ENCODE measurements around the gene NCOA6. TPM values are rescaled to one million over a fixed set of nuclear protein-coding genes. Genes with fewer than 3 reads are reported as not detected.
"Not testable (repeated sequence)": the region's sequence is repeated elsewhere in the genome, so short reads cannot be mapped to it uniquely, and the experiment has no call there.

Gene NCOA6
- polyA plus RNA-seq, 12 donors: 18.8 to 46.8 (median 25.5) TPM; not detected in 1

DNA sequence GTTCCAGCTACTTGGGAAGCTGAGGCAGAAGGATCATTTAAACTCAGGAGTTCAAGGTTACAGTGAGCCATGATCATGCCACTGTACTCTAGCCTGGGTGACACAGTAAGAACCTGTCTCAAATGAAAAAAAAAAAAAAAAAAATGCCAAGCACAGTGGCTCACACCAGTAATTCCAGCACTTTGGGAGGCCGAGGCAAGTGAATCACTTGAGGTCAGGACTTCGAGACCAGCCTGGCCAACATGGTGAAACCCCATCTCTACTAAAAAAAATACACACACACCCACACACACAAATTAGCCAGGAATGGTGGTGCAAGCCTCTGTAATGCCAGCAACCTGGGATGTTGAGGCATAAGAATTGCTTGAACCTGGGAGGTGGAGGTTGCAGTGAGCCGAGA, 102.9 kb downstream of the NCOA6 start:
- DNase-seq: not testable (repeated sequence)

DNA sequence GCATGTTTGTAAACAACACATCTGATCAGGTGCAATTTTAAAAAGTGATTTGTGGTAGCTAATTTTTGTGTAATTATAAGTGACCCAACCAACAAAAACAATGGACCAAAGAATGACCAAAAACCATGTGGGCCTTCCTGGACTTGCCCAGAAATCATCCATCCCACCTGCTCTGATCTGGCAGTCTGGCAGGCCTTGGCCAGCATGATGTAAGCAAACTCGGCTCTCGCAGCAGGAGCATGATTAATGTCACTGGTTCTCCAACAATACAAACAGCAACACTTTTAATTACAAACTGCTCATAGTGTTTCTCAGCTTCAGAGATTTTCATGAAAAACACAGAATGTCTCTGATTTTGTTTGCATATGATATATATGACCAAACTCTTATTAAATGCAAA, 105.2 kb downstream of the NCOA6 start:
- no peak for DNase-seq

DNA sequence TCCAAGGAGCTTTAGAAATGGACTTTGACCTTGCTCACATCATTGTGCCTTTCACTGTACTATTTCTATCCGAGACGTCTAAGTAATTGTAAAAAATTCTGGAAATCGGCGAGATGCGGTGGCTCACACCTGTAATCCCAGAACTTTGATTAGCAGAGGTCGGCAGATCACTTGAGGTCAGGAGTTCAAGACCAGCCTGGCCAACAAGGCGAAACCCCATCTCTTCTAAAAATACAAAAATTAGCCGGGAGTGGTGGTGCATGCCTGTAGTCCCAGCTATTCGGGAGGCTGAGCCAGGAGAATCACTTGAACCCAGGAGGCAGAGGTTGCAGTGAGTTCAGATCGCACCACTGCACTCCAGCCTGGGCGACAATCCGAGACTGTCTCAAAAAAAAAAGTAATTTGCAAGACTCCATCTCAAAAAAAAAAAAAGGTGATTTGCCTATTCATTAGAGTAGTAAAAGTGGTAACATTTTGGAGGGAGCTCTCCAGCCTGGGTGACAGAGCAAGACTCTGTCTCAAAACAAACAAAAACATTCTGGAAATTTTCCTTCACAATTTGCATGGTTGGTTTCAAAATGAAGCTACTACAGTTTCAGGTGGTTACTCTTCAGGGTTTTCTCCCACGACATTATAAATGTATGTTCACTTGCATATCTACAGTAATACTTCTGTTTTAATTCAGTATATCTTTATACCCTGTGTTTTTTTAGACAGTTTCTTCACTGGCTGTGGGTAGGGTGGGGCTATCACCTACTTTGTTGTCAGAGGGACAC, 106.0 kb downstream of the NCOA6 start:
- DNase-seq: not testable (repeated sequence)

DNA sequence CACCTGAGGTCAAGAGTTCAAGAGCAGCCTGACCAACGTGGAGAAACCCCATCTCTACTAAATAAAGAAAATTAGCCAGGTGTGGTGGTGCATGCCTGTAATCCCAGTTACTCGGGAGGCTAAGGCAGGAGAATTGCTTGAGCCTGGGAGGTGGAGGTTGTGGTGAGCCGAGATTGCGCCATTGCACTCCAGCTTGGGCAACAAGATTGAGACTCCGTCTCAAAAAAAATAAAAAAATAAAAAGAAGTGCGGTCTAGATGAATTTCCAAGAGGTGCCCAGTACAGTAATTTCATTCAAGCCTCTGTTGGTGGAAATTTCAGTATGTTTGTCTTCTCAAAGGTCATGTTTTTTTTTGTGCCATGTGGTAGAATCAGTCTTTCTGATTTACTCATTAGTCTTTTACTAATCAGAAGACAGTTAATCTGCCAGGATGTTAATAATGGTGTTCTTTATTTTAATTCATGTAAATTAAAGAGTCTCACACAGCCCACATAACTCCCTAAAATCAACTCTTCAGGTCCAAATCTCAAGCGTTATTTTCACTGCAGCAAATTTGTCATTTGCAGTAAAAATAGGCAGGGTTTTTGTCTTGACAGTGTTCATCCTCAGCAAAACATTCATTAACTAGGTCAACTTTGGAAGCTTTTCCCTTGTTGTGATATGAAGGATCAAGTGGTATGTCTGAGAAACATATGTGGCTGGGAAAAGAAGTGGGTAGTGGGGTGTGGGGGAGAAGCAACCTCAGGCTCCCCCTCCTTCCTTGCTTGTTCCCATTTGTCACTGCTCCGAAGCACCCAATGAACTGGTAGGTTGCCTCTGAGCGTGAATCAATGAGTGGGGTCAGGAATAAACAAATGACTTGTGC, 108.0 kb downstream of the NCOA6 start:
- no peak for DNase-seq

DNA sequence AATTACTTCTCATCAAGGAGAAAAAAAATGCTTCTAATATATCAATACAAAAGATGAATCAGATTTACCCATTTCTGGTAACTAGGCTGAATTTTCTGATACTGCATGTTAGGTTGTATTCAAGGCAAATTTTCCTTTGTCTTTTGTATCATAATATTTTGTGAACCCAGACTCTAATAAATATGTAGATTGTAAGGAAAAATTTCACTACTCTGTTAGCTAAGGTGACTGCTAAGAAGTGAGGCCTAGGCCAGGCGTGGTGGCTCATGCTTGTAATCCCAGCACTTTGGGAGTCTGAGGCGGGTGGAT, 108.6 kb downstream of the NCOA6 start:
- no peak for DNase-seq

DNA sequence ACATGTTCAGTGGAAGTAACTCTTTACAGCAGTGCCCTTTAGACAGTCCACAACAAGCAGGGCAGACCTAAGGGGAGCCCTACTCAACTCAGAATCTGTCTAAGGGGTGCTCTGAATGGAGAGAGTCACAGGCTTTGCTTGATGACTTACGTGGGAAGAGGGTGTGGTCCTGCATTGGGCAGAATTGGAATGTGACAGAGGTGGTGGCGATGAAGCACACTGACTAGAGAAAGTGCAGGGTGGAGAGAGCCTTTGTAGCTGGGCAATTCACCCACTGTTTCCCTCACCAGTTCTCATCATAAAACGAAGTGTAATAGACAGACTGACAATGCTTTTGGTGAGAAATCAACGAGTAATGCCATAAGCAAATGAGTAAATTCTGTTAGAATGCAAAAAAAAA, 110.1 kb downstream of the NCOA6 start:
- no peak for DNase-seq

DNA sequence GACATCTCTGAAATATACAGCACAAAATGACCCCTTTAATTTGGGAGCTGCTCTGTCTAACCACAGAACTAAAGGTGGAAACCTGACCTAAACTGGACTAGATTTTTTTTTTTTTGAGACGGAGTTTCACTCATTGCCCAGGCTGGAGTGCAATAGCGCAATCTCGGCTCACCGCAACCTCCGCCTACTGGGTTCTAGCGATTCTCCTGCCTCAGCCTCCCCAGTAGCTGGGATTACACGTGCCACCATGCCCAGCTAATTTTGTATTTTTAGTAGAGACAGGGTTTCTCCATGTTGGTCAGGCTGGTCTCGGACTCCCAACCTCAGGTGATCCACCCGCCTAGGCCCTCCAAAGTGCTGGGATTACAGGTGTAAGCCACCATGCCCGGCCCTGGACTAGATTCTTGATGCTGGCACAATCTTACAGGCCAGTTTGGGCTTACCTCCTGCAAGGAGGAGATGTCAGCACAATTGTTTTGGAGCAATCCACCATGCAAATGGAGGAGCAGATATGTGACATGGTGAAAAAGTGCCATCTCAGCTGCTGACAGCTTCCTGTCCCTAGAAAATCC, 111.4 kb downstream of the NCOA6 start:
- not testable (repeated sequence) for DNase-seq

DNA sequence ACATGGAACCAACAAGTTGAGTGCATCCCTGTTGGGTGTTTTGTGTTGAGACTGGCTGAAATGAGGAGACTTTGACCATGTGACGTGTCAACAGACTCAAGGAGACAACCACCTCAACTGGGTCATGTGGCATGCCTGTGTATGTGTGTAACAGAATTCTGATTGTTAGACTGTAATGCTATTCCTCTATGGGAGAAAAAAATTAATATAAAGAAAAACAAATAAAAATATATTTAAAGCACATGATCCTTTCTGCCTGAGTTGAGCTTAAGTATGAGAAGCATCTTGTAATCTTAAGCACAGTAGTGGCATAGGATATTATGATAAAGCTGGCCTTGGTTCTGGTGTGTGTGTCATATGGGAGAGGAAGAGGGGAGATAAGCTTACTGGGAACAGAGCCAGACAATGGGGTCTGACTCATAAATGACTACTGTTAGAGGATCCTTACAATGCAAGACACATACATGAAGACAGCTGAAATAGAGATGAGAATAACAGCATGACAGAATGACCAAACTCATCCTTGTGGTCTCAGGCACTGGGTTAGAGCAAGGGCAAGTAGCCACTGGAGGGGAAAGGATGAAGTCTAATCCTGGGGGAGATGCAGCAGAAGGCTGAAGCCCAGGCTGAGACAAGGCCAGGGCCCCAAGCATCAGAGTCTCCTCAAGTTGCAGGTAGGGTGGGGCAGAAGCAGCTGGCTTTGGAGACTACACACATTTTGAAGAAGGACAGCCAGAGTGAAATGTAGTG, 112.1 kb downstream of the NCOA6 start:
- DNase-seq: no peak

DNA sequence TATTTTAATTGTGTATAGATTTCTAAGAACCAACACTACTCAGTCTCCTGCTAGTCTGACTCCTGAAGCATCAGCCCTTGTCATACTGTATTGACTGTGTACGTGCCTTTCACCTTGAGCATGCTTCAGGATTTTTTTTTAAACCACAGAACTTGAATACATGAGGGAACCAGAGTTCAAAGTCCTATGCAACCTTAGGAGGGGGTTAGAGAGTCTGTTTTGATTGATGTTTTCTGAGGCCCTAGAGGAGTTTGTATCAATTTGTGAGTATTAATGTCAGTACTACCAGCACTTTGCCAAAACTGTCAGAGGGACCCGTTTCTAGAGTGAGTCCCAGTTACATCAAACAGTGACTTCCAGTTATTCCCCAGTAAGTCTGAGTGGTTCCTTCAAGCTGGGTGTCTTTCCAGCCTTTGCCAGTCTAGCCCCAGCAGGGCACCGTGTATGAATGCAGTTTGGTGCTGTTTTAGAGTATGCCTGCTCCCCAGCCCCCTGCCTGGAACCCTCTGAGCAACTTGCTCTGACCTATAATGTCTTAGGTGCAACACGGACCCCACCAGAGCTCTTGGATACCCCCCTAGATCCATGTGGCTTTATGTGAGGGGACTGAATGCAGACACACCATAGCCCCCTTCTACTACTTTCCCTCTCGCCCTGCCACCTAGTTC, 112.8 kb downstream of the NCOA6 start:
- DNase-seq: no peak

DNA sequence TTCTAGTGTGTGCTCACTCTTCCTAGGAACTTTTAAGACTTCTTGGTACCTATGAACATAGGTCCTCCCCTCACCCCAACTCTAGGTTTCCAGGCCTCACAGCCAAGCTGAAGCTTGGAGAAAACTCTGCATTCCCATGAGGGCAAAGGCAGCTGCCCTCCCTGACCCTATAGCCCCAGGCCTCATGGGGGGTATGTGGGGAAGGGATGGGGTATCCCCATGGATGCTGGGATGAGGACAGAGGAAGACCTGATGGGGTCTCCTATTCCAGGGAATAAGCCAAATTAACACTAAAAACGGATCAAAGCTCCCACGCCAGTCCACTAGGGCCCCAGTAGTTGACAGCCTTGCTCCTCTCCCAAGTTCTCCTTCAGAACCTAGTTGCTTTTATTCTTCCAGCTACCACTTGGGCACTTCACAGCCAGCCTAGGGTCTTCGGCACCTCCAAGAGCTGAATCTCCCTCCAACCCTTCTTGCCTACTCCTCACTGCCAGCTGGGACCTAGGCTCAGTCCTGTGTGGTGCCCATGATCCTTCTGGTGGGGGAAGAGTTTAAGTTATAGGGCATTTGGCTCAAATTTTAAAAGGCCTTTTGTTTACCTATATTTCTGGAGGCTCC, 113.5 kb downstream of the NCOA6 start:
- DNase-seq: no peak

DNA sequence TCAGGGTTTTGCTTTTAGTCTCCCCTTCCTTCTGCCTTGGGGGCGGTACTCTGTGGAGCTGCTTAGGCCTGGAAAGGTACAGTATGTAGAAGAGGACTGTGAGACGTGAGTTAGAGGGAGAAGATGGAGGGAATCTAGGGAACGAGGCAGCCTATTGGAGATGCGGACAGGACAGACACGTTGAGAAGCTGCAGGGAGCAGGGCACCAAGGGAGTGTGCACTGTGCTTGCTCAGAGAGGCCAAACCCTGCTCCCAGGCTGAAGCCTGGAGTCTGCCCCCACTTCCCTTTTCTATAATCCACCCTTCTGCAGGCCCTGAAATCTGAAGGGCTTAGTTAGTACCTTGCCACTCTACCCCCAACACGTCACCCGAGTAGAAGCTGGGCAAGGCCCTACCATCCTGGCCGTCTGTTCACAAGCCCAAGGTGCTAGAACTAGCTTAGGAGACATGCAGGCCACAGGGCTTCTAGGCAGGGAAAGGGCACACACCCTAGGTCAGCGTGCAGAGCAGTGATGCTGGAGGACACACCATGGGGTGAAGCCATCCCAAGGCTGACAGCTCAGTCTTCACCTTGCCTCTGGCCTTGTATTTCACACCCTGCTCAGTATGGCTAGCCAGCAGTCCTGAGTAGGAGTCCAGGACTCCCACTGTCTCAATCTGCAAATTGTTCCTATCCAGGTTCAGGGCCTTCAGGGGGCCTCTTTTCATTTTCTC, 114.4 kb downstream of the NCOA6 start:
- no peak for DNase-seq

DNA sequence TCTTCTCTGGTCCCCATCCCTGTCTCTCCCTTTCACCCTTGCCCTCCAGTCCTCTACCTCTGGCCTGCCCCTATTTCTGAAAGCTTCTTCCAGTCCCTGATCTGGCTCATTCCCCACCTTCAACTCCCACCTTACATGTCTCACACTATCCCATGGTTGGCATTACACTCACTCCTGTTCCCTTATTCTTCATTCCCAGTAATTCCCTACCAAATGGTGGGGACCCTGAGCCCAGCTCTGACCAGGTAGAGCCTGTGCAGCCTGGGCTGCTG, 114.9 kb downstream of the NCOA6 start:
- DNase-seq: no peak

DNA sequence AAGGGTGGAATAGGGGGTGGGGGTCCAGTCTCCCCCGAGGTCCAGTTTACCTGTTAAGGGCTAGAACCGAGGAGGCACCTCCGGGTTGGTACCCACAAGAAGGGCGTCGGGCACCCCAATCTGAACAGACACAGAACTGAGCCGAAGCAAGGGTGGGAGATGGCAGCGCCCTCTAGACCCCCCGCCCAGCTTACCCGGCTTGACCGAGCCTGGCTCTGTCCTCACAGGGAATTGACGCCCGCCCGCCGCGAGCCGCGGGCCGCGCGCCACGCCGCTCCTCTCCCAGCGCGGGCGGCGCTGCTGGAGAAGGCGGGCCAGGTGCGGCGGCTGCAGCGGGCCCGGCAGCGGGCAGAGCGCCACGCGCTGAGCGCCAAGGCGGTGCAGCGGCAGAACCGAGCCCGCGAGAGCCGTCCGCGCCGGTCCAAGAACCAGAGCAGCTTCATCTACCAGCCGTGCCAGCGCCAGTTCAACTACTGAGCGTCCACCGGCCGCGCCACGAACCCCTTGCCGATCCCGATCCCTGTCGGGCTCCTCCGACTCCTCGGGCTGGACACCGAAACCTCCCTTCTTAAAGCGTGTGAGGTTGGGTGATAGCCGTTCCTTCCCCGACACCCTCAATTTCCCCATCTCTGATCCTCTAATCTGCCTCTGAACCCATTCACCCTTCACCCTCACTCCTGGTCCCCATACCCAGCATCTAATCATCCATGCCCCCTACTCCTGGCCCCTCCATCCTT, 115.5 kb downstream of the NCOA6 start:
- DNase-seq: no peak

DNA sequence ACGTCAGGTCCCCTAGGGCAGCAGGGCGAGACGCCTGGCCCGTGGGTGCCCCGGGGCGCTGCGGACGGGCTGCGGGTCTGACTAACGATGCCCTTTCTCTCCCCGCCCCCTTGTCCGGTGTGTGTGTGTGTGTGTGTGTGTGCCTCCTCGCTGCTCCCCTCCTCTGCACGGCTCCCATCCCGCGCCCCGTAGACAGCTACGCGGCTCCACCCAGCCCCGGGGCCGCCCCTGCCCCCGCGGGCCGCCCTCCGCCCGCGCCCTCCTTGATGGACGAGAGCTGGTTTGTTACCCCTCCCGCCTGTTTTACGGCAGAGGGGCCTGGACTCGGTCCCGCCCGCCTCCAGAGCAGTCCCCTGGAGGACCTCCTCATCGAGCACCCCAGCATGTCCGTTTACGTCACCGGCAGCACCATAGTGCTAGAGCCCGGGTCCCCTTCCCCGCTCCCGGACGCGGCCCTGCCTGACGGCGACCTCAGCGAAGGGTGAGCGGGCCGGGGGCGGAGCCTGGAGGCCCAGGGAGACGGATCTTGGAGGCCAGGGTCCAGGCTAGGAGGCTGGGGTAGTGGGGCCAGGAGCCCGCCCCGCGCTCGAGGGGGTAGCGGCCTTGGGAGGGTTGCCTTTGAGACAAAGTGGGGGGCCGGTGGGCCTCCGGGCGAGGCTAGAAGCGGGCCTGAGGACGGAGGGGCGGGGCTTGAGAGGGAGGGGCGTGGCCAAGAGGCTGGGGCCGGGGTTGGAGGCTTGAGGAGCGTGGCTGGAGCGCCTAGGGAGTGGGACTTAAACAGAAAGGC, 116.2 kb downstream of the NCOA6 start:
- DNase-seq: peak; percentile 81

DNA sequence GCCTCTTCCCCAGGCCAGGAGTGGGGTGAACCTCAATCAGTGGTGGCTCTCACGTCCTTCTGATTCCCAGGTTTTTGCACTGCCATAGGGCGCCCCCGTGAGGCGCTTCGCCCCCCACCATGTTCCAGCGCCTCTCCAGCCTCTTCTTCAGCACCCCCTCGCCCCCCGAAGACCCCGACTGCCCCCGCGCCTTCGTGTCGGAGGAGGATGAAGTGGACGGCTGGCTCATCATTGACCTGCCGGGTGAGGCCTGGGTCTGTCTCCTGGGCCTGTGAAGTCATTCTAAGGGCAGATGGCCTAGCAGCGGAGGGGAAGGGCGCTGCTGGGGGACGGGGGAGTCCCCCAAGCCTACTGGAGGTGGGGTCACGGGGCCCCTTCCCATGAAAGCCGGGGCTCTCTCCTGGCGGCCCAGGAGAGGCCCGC, 116.8 kb downstream of the NCOA6 start:
- DNase-seq: peak; percentile 48

DNA sequence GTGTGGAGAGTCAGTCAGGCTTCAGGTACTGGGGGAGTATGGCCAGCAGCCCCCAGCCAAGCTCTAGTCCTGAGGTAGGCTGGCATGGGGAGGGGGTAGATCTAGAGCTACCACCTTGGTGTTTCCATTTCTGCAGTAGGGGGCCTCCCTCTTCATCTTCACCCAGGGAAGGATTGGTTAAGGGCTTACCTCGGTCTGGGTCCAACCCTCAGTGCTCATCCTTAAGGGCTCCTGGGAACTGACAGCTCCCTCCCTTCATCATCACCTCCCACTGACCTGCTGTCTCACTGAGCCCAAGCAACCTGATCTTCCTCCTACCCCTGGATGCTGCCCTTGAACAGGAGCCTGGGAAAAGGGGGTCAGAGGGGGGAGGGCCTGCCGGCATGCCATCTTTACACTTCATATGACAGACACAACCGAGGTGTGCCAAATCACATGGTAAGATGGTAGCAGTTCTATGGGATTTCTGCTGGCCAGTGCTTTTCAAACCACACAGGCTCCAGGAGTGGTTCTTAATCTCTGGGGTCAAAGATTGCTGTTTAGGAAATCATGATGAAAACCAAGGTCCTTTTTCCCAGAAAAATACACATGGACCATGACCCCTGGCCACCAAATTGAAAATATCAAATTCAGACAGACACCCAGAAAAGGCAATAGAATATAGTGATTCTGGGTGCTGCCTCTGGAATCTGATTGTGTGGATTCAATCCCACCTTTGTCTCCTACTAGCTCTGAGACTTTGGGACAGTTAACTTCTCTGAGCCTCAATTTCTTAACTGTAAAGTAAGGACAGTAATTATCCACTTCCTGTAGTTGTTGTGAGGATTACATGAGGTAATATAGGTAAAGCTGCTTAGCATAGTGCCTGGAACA, 118.3 kb downstream of the NCOA6 start:
- DNase-seq: no peak

DNA sequence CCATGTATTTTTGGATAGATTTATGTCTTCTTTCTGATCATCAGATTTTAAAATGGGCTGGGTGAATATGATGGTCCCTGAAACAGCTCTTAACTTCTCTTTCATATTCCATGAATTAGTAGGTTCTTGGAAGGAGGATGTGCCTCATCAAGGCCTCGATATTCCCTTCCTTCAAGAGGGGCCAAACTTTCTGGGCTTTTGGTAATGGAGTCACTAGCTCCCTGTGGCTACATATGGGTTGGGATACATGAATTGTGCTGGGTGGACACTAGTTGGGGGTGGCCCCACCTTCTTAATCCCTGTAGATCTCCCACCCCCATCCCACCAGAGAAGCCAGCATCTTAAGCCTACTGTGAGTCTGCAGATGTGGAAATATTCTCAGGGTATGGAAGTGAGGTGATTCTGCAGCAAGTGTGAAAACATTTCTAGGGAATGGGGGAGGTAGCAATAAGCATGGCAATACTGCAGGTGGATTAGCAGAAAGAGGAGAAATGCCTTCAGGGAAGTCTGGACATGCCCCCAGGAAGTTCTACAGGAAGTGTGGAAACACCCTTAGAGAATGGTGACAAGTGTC, 119.1 kb downstream of the NCOA6 start:
- DNase-seq: no peak
